ENCODE data around the gene BATF3.
"Not testable (repeated sequence)": the region's sequence is repeated elsewhere in the genome, so short reads cannot be mapped to it uniquely, and the experiment has no call there.

The BATF3 gene, protein sequence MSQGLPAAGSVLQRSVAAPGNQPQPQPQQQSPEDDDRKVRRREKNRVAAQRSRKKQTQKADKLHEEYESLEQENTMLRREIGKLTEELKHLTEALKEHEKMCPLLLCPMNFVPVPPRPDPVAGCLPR

DNA sequence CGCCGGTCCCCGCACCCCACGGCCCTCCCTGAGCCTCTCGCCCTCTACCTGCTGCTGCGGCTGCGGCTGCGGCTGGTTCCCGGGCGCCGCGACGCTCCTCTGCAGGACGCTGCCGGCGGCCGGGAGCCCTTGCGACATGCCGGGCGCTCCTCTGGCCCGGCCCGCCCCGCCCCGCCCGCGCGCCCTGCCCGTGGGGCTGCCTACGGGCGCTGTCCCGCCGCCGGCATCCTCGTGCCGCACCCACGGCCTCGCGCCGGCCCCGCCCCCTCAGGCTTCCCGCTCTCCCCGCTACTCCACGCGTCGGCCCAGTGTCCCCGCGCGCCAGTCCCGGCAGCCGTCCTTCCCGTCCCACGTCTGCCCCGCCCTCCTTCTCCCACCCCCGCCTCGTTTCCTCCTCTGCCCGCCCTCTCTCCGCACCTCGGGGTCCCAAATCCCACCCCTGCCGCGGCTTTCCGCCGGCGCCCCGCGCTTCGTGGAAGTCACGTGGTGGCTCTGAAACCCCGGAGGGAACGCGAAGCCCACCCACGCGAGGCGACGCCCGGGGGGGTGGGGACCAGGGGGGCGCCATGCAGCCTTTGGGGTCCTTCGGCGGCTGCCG lies at the start of gene BATF3:
TSS of gene BATF3 (minus strand) at position 216 of the 598 bp plus-strand sequence. CDS start at position 138, 78 bp downstream.
- peak in 1 of 2 experiments; percentile 14 for DNase-seq

DNA sequence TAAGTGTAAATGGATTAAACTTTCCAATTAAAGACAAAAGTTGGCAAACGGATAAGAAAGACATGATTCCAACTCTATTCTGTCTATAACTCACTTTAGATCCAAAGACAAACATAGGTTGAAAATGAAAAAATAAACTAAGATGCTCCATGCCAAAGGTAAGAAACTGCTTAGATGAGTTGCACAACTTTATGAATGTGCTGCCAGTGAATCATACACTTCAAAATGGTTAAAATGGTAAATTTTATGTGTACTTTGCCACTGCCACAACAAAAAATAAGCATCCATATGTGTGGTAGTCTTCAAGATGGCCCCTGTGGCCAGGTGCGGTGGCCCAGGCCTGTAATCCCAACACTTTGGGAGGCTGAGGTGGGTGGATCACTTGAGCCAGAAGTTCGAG lies 46.9 kb upstream of the BATF3 start:
- no peak for DNase-seq

DNA sequence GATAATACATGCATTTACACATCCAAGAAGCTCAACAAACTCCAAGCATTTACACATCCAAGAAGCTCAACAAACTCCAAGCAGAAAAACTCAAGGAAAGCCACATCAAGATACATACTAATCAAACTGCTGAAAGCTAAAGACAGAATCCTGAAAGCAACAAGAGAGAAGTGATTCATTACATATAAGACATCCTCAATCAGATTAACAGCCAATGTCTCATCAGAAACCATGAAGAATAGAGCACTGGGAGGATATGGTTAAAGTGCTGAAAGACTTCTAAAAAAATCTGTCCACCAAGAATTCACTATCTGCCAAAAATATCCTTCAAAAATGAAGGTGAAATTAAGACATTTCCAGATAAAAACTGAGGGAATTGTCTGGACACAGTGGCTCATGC lies 45.7 kb upstream of the BATF3 start:
- no peak for DNase-seq

DNA sequence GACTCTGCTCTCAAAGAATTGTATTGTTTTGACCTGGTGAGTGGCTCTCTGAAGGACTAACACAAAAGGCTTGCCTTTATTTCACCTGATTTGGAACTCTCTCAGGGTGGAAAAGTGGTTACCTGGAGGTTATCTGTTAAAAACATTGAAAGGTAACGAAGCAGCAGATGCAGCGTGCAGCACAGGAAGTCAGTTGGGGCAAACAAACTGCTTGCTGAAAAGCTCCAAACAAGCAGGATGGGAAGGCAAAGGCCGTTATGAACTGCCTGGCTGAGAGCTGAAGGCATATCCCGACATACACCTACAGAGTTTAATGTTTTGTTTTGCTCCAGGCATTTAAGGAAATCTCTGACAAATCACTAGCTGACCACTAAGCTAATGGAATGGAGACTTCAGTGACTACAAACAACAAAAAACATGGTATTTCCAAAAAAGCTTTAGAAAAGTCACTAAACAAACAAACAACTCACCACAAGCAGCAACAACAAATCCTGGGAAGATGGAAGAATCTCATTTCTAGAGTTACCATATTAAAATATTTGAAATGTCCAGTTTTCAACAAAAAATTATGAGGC lies 44.3 kb upstream of the BATF3 start:
- no peak for DNase-seq

DNA sequence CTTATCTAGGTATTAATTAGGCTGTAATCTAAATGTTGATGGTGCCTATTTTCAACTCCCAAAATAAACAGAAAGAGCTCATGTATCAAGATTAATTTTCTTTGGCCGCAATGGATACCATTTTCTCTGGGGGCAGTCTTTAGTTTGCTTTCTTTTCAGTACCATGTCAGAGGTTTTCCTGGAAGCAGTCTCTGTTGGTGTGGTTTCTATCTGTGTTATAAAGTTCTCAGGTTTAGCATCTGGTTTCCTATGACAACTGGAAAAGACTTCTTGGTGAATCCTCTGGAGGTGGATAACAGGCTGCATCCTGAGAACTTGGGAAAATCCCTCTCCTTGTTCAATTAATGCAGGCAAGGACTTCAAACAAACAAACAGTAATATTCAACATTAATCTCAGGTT lies 38.7 kb upstream of the BATF3 start:
- DNase-seq: no peak

DNA sequence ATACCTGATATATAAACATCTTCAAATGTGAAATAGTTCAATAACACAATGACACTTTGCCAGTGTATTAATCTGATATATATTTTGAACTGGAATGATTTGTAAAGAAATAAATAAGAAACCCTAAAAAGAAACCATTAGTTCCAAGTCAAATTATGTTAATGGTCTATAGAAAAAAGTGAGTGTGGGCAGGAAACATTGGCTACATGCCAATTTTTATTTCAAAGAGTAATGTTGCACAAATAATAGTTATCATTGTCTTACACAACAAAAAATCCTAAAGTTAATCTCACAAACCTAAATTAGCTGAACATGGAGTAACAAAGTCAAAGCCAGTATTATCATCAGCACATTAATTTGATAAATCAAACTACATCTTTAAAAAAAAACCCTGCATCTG lies 37.9 kb upstream of the BATF3 start:
- no peak for DNase-seq

DNA sequence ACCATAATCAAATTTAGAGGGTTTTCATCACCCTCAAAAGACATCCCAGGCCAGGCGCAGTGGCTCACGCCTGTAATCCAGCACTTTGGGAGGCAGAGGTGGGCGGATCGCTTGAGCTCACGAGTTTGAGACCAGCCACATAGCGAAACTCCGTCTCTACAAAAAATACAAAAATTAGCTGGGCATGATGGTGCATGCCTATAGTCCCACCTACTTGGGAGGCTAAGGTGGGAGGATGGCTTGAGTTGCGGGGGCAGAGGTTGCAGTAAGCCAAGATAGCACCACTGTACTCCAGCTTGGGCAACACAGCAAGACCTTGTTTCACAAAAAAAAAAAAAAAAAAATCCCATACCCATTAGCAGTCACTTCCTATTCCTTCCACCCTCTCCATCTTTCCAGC lies 33.5 kb upstream of the BATF3 start:
- no peak for DNase-seq

DNA sequence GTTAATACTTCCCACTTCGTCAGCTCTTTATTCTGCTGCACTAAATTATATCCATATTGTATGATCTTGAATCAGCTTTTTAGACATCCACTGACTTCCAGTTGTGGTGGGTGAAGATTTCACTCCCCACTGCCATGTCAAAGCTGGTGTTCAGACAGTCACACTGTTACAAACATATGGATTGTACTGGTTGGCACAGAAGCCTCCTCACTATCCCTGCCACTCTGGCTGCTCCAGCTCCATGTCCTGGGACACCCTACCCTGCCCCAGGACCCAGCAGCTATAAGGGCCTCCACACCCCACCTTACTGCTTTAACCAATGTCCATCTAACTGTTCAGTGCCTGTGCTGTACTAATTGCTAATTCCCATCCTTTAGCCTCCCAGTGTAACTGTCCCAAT lies 32.0 kb upstream of the BATF3 start:
- no peak for DNase-seq

DNA sequence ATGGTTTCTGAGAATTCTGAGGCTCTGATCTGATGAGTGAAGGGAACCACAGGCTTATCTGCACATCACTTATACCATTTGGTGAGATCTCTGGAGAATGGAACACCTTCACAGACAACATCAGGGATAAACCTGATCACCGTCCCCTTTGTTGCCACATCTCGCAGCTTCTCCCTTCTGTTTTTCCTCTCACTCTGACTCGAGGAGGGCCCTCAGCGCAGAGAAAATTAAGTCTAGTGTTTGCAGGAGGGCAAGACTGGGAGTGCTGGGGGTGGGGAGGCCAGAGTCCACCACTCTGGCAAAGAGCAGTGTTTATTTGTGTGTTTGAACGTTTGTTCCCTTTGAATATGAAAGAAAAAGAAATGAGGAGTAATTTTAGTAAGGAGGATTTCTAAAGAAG lies 29.0 kb upstream of the BATF3 start:
- DNase-seq: no peak

DNA sequence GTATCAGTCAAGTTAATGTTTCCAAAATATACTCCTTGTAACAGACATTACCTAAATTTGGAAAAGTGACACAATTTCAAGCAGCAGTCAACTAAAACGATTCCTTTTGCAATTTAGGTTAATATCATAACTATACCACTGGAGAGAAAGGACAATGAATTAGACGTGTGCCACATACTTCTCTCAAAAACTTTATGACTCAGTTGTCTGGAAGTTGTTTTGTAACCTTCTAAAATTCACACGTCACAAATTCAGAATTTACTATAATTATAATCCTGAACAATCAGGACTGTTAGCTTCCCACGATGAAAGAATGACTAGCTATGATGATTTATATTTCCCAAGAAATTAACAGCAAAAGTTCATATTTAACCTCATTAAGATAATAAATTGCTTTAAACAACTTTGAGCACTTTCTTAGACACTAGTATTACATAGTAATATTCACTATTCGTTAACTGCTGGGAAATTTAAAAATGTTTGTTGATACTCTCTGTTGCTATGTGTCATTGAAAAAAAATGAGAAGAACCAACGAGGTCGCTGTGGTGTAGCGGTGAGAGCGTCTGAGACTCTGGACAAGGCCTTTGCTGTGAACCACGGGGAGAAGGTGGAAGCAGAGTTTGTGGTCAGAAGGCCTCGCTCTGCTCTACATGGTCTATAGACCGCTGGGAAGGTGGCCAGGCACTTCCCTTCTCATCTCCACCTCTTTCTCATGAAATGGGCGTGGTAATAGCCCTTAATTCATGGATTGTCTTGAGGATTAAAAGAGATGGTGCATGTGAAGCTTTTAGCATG lies 27.9 kb upstream of the BATF3 start:
- DNase-seq: no peak

DNA sequence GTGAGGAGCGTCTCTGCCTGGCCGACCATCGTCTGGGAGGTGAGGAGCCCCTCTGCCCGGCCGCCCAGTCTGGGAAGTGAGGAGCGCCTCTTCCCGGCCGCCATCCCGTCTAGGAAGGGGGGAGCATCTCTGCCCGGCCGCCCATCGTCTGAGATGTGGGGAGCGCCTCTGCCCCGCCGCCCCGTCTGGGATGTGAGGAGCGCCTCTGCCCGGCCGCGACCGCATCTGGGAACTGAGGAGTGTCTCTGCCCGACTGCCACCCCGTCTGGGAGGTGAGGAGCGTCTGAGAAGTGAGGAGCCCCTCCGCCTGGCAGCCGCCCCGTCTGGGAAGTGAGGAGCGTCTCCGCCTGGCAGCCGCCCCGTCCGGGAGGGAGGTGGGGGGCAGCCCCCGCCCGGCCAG lies 25.0 kb upstream of the BATF3 start:
- not testable (repeated sequence) for DNase-seq

DNA sequence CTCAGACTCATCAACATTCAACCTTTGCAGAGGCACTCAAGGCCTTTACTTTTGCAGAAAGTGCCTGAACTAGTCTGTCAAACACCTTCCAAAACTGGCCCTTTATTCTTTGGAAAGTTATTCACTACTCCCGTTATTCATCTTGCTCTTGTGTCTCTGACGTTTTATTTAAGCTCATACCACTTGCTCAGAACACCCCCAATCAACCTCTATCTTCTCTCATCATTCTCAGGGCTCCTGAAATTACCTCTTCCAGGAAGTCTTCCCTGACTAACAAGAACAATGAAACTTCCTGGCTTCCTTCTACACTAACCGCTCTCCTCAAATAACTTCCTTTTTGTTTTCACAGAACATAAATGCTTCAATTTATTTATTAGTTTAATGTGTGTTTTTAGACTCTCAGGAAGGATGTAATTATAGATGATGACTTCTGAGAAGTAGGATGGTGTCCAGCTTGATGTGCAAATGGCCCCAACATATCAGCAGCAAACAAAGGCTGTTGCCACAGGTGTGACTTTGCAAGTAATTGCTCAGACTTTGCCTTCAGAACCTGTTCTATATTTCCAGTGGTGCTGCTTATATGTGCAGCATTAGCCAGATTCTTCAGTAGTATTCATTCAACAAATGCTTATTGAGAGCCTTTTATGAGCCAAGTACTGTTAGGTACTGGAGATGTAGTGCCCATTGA lies 22.8 kb upstream of the BATF3 start:
- DNase-seq: no peak

DNA sequence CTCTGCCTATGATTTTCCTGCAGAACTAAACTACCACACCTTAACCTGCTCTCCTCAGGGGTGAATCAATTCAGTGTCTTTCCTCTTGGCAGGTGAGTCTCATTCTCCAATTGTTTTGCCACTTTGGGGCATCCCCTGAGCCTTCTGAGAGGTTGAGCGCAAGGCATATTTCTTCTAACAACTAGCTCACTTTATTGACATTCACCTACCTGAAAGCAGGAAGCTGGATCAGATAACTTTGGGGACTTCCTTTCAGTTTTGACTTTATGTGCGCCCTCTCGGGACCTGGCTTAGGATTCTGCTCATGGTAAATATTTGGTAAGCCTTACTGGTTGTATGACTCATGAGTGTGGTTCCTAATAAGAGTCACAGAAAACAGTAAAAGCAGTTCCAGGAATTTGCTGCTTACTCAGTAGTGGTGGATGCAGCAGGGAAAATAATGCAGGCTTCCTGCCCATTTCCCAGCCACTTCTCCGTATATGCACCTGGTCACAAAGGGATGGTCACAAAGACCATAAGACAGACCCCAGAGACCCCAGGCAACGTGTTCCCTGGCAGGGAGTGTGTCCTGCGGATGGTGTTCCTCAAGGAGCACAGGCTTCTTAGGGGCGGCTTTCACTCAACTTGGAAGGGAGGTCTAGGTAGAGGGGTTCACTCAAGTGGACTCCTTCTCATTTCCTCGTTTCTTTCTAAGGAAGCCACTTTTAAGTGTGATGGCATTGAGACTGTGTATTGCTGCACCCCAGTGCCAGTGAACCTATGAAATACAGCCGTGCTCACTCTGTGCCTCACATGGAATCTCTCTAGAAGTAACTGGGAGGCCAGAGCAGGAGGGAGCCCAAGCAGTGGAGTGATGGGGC lies 22.0 kb upstream of the BATF3 start:
- DNase-seq: no peak

DNA sequence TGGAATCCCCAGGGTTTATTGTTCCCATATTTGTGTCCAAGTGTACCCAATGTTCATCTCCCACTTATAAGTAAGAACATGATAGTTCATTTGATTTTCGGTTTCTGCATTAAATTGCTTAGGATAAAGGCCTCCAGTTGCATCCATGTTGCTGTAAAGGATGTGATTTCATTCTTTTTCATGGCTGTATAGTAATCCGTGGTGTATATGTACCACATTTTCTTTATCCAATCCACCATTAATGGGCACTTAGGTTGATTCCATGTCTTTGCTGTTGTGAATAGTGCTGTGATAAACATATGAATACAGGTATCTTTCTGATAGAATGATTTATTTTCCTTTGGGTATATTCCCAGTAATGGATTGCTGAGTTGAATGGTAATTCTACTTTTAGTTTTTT lies 20.0 kb upstream of the BATF3 start:
- no peak for DNase-seq

DNA sequence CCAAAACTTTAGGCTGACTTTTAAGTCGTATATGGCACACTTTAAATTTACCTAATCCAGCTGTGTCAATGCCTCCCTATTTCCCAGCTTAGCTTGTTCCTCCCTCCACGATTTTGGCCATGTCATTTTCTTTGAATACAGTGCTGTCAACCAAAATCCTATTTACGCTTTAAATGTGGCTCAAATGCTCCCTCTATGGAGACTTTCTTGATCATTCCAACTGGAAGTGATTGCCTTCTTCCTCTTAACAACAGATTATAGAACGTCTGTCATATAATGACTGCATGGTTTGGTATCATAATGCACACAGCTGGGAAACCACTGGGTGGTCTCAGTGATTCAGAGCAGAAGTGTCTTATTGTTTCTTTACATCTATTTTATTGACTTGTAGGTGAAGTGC lies 18.9 kb upstream of the BATF3 start:
- DNase-seq: no peak

DNA sequence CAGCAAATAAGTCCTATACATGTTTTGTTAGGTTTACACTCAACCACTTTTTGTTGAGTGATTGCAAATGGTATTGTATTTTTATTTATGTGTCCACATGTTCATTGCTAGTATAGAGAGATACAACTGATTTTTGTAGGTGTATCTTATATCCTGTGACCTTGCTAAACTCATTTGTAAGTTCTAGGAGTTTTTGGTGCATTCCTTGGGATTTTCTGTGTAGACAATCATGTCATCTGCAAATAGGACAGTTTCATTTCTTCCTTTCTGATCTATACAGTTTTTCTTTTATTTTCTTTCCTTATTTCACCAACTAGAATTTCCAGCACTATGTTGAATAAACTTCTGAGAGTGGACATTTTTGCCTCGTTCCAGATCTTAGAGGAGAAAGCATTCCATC lies 16.5 kb upstream of the BATF3 start:
- no peak for DNase-seq

DNA sequence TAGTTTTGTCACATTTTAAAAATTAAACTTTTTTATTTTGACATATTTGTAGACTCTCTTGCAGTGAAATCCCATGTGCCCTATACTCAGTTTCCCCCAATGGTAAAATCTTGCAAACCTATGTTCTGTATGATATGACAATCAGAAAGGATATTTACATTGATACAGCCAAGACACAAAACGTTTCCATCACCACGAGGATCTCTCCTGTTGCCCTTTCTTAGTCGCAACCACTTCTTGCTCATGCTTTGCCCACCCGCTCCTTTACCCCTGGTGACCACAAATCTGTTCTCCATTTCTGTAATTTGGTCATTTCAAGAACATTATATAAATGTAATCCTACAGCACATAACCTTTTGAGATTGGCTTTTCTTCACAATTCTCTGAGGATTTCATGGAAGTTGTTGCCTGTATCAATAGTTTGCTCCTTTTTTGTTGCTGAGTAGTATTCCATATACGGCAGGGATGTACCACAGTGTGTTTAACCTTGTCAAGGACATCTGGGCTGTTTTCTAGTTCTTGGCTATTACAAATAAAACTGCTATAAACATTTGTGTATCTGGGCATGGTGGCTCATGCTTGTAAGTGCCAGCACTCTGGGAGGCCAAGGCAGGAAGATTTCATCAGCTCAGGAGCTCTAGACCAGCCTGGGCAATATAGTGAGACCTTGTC lies 14.0 kb upstream of the BATF3 start:
- DNase-seq: no peak

DNA sequence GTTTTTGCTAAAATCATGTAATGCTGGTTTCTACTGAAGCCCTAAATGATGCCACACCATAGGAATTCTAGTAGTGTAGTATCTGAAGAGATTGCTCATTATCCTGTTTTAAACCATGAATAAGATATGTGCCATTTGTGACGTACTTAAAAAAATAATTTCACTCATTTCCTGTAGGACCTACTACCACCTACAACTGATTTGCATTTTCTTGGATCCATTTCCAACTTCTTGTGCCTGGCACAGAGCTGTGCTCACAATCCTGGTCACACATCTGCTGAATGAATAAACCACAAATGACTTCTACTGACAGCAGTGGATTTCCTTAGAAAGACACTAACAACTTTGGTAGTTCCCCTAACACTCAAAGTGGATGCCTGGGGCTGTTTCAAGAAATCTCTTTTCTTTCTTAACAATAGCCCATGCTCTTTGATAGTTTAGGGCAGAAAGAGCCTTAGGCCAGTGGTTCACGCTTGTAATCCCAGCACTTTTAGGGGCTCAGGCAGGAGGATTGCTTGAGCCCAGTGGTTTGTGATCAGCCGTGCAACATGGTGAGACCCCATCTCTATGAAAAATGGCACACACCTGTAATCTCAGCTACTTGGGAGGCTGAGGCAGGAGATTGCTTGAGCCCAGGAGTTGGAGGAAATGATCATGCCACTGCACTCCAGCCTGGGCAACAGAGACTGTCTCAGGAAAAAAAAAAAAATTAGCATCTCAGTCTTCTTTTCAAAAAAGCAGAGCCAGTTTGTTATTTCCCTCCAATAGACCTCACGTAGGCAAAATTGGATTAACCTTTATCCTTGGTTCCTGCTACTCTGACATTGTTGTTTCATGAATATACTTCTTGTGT lies 13.0 kb upstream of the BATF3 start:
- DNase-seq: no peak

DNA sequence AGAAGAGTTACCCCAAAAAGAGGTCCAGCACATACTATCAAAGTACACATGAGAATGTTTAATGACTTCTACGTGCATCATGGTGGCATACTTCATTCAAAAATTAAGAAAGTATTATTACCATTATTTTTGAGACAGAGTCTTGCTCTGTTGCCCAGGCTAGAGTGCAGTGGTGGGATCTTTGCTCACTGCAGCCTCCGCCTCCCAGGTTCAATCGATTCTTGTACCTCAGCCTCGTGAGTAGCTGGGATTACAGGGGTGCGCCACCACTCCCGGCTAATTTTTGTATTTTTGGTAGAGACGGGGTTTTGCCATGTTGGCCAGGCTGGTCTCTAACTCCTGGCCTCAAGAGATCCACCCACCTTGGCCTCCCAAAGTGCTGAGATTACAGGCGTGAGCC lies 12.3 kb upstream of the BATF3 start:
- not testable (repeated sequence) for DNase-seq

DNA sequence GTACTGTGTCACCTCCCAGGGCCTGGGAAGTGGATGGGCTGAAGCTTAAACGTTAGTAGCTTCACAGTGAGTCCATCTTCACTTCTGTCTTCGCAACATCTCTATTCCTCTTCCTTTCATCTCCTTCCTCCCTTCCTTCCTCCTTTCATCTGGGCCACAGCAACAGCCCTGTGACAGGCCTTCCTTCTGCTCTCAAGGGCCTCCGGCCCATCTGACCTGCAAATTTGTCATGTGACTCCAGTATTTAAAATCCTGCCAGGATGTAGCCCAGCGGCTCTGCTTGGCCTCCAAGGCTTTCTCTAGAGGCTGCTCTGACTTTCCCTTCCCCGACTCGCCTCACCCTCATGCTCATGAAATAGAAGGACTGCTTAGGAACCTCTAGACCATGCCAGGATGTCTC lies 10.9 kb upstream of the BATF3 start:
- no peak for DNase-seq

DNA sequence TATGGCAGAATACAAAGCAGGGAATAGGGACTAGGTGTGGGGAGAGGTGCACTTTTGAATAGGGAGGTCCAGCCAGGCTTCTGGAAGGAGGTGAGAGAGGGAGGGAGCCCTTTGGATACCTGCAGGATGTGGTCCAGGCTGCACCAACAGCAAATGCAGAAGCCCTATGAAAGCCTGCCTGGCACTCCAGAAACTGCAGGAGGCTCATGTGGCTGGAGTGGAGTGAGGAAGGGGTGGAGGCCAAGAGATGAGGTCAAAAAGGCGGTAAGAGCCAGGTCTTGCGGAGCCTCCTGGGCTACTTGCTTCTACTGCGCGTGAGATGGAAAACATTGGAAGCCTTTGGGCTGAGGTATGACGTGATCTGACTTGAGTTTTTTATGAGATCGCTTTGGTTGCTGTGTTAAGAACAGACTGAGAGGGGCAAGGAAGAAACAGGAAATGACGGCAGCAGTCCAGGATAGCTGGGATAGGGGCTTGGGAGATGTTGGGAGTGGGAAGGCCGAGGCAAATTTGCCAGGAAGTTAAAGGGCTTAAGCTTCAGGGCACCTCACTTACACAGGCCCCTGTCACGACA lies 4.4 kb upstream of the BATF3 start:
- no peak for DNase-seq

All from SW 1271 (cell line).